Stomach (tissue), 9 donors: ENCODE results near the gene ALOX5AP. TPM values are rescaled to one million over a fixed set of nuclear protein-coding genes. Genes with fewer than 3 reads are reported as not detected.

ENCODE experiments used
- DNase-seq, 2 donors: peaks; one replicate each; pipeline versions ENCODE4 v3.0.0 to v3.0.0-alpha.2; 2013 to 2019
- H3K27ac ChIP-seq, 5 donors: fragments of 200-600 bp in 4 of 5; sonication (generic) in 4 of 5; one replicate each; pipeline ENCODE4 v1.5.1; 2013 to 2019; ENCODE audit warnings: mild to moderate bottlenecking in 1 of 5, moderate library complexity in 1 of 5
- H3K27me3 ChIP-seq, 3 donors: fragments of 200-600 bp; sonication (generic); one replicate each; pipeline ENCODE4 v1.5.1; 2017 to 2019; ENCODE audit warnings: mixed run types in 1 of 3
- H3K36me3 ChIP-seq, 4 donors: fragments of 200-600 bp; sonication (generic); 1 replicate in 3 of 4; 2 replicates in 1 of 4; pipeline ENCODE4 v1.5.1; 2016 to 2019
- H3K4me1 ChIP-seq, 4 donors: fragments of 200-600 bp; sonication (generic); one replicate each; pipeline ENCODE4 v1.5.1; 2016 to 2019
- H3K4me3 ChIP-seq, 4 donors: fragments of 200-600 bp; sonication (generic) in 3 of 4; one replicate each; pipeline ENCODE4 v1.5.1; 2016 to 2019; ENCODE audit warnings: mild to moderate bottlenecking in 1 of 4
- H3K9me3 ChIP-seq, 4 donors: fragments of 200-600 bp; sonication (generic); one replicate each; pipeline ENCODE4 v1.5.1; 2016 to 2019
- EP300 ChIP-seq: sonication (generic); formaldehyde crosslinking; IDR thresholded peaks from one replicate; pipeline ENCODE4 v1.6.1; 2017; ENCODE audit warnings: antibody characterized with exemption
- POLR2A ChIP-seq, 4 donors: fragments of 450-650 bp; IDR thresholded peaks; one replicate each; pipeline ENCODE4 v1.6.1; 2016; ENCODE audit warnings: antibody characterized with exemption in 4 of 4, control low read depth in 2 of 4, mild to moderate bottlenecking in 1 of 4, moderate library complexity in 1 of 4
- POLR2AphosphoS5 ChIP-seq, 3 donors: sonication (generic); formaldehyde crosslinking; IDR thresholded peaks; one replicate each; pipeline ENCODE4 v1.6.1; 2016; ENCODE audit warnings: antibody characterized with exemption in 3 of 3
- WGBS, 5 donors: extraction: QIAGEN DNeasy Blood & Tissue Kit in 3 of 5; methylation state at CpG; one replicate each; pipeline versions ENCODE4 v1.1.5 to v1.1.7; 2013 to 2018; 5-methylcytosine and 5-hydroxymethylcytosine counted together
- intact Hi-C: fragments of 100-400 bp; cut with DNase I; formaldehyde crosslinking; loops from one replicate; pipeline ENCODE4 v1.15.1; 2023; ENCODE audit warnings: low total_unique reads
- polyA plus RNA-seq, 3 donors: library from polyadenylated mRNA; stranded (reverse); fragments of 200-250 nt; gene quantifications; one replicate each; pipeline ENCODE4 v1.2.3, GENCODE V29; 2013
- total RNA-seq, 5 donors: library from RNA; depleted of rRNA; stranded (reverse); fragments of >200 nt; gene quantifications; one replicate each; pipeline versions ENCODE4 v1.1.0 to v1.2.3, GENCODE V29; 2014 to 2016
- TF ChIP-seq, protein P1 (sequence below), 7 experiments: fragments of 450-650 bp in 4 of 7; fragments of 200-600 bp in 3 of 7; sonication (generic) in 3 of 7; IDR thresholded peaks; one replicate each; pipeline ENCODE4 v1.5.1; 2016 to 2019; ENCODE audit warnings: antibody characterized with exemption in 7 of 7, control low read depth in 2 of 7, mild to moderate bottlenecking in 1 of 7
- donor health status: healthy with polysubstance abuse.
- donor health status: Bipolar disorder and iron deficiency.
- donor health status: healthy.

The ALOX5AP gene
- total and polyA plus RNA-seq, 8 donors: 1.3 to 36.4 (median 7.7) TPM

DNA sequence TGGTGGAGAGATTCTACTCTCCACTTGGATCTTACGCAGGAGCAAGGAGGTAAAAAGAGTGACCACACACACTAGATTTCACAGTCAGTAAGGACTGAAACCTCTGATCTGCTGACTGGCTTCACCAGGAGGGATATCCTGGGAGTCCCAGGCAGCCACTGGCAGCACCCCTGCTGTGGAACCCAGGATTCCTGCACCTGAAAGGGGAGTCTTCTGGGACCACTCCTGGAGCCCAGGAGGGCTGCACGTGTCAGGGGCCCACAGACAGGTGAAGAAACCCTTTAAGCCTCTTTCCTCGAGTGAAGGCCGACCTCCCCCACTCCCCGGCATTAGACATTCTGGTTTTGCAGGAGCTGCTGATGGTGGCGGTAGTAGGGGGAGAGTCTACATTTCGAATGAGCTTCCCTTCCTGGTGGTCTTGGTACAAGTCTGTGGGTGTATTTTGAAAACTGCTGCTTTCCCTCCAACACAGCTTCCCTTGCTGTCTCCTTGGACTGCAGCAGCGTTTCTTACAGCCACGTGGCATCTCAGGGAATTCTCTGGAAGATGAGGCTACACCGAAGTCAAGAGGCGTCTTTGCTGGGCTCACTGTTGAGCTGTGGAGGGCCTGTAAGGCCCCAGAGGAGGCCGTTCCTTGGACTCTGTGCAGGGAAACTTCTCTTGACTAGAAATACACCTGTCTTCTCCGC is 62.6 kb downstream of the ALOX5AP start:
- Histone ChIP-seq H3K36me3 (no peaks in the 10 kb centered on the region), H3K27me3 (no peaks in the 10 kb centered on the region), H3K9me3 (no peaks in the 10 kb centered on the region), H3K4me1 (peaks cover 8 to 37% (median 20%) of the 10 kb centered on the region in 4 donors), H3K4me3 (no peak overlapping the region), H3K27ac (peak overlapping the region in 2 of 5 donors; percentile 56 to 67)
- no peak for DNase-seq
- no peak for TF ChIP-seq POLR2A (IDR thresholded peaks at IDR 0.05)
- no peak for TF ChIP-seq EP300
- TF ChIP-seq POLR2AphosphoS5 (IDR thresholded peaks at IDR 0.05): no peak
- TF ChIP-seq, protein P1, sequence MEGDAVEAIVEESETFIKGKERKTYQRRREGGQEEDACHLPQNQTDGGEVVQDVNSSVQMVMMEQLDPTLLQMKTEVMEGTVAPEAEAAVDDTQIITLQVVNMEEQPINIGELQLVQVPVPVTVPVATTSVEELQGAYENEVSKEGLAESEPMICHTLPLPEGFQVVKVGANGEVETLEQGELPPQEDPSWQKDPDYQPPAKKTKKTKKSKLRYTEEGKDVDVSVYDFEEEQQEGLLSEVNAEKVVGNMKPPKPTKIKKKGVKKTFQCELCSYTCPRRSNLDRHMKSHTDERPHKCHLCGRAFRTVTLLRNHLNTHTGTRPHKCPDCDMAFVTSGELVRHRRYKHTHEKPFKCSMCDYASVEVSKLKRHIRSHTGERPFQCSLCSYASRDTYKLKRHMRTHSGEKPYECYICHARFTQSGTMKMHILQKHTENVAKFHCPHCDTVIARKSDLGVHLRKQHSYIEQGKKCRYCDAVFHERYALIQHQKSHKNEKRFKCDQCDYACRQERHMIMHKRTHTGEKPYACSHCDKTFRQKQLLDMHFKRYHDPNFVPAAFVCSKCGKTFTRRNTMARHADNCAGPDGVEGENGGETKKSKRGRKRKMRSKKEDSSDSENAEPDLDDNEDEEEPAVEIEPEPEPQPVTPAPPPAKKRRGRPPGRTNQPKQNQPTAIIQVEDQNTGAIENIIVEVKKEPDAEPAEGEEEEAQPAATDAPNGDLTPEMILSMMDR (IDR thresholded peaks at IDR 0.05): no peak
- intact Hi-C loops: no loop called here
- 86 to 91% (median 89%) methylated on average over 11 to 13 of the region's 13 CpGs for WGBS, 5 donors

DNA sequence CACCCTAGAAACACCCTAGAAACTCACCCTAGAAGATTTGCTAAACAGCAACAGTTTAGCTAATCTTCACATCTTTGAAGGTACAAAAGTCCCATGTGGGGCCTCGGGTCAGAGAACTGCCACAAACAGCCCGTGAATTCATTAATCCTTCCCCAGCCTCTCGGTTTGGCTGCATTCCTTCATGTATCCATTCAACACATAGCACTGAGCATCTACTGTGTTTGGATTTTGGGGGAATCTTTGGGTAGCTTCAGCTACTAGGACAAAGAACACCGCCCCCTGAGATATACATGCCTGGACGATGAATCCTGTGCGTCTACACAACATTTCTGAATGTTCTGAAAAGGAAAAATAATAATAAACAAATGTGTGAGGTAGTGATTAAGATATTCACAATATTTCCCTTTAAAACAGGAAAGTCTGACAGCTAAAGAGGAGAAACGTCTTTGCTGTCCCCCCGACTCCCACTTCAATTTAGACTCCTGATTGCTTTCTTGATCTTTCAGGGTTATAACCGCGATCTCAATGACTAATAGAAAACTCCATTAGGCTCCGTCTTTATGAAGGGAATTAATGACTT is 63.5 kb downstream of the ALOX5AP start:
- intact Hi-C loops: no loop called here
- WGBS, 5 donors: 72 to 82% (median 77%) methylated on average over 11 of the region's 11 CpGs
- Histone ChIP-seq H3K4me1 (peaks cover 15 to 43% (median 25%) of the 10 kb centered on the region in 4 donors), H3K36me3 (no peaks in the 10 kb centered on the region), H3K9me3 (no peaks in the 10 kb centered on the region), H3K4me3 (no peak overlapping the region), H3K27ac (peak overlapping the region in 4 of 5 donors; percentile 0 to 67 (median 54)), H3K27me3 (no peaks in the 10 kb centered on the region)
- TF ChIP-seq EP300: no peak
- TF ChIP-seq, protein P1 (IDR thresholded peaks at IDR 0.05): no peak
- DNase-seq: peak in 1 of 2 donors; percentile 21

DNA sequence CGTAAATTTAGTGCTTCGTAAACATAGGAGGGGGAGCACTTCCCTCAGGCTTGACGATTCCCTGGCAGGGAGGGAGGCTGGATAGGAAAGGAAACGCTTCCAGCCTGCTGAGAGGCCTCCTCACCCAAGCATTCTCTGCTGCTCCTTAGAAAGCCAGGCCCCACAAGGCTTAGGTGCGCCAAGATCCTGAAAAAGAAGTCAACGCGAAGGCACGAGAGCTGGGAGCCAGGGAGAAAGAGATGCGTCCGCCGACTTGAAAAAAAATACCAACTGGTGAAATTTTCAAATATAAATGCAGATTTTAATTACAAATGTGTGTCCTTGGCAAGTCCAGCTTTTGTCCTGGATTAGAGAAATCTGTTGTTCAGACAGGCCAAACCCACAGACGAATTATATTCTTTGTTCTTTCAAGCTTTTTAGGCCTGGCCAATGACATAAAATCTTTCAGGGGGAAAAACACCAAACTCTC is 64.0 kb downstream of the ALOX5AP start:
- no peak overlapping the region for H3K4me3 ChIP-seq
- H3K4me1 ChIP-seq: peaks cover 15 to 44% (median 26%) of the 10 kb centered on the region in 4 donors
- no peaks in the 10 kb centered on the region for H3K9me3 ChIP-seq
- intact Hi-C loops: no loop called here
- DNase-seq: peak in 1 of 2 donors; percentile 61
- no peaks in the 10 kb centered on the region for H3K27me3 ChIP-seq
- no peak for TF ChIP-seq POLR2AphosphoS5 (IDR thresholded peaks at IDR 0.05)
- TF ChIP-seq, protein P1 (IDR thresholded peaks at IDR 0.05): no peak
- H3K27ac ChIP-seq: peak overlapping the region in 4 of 5 donors; percentile 0 to 67 (median 54)
- H3K36me3 ChIP-seq: no peaks in the 10 kb centered on the region
- WGBS, 5 donors: 68 to 77% (median 75%) methylated on average over 12 of the region's 12 CpGs

DNA sequence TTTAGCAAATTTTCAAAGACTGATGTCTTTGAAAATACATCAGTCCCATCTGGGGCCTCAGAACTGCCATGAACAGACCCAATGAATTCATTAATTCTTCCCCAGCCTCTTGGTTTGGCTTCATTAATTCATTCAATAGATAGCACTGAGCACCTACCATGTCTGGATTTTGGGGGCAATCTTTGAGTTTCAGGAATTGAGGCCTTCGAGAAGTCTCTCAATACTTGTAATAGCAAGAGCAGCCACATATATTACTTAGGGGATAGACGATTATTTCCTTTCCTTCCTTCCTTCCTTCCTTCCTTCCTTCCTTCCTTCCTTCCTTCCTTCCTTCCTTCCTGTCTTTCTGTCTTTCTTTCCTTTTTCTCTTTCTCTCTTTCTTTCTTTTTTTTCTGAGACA is 64.8 kb downstream of the ALOX5AP start:
- intact Hi-C loops: loop anchor here (10.0 kb wide), 1 partner anchor 655 kb away; no protein-coding TSS in a partner anchor
- Histone ChIP-seq H3K36me3 (no peaks in the 10 kb centered on the region), H3K9me3 (no peaks in the 10 kb centered on the region), H3K27ac (peak overlapping the region in 3 of 5 donors; percentile 0 to 67 (median 52)), H3K27me3 (no peaks in the 10 kb centered on the region), H3K4me1 (peaks cover 15 to 44% (median 26%) of the 10 kb centered on the region in 4 donors), H3K4me3 (no peak overlapping the region)
- TF ChIP-seq POLR2A (IDR thresholded peaks at IDR 0.05) (no peak), EP300 (no peak), POLR2AphosphoS5 (IDR thresholded peaks at IDR 0.05) (no peak)
- TF ChIP-seq, protein P1 (IDR thresholded peaks at IDR 0.05): no peak
- WGBS, 5 donors: 78 to 88% (median 81%) methylated on average over 2 of the region's 2 CpGs
- DNase-seq: no peak
